MM.1S (cell line): ENCODE data around the gene GOT1.

Experiments
- DNase-seq: peaks from one replicate; pipeline ENCODE4 v3.0.0-alpha.2; 2015
- H2AFZ ChIP-seq: fragments of 300-600 bp; sonication (generic); 2 replicates; pipeline ENCODE4 v1.6.0; 2016; ENCODE audit warnings: antibody characterized with exemption, low read length
- H3F3A ChIP-seq: fragments of 300-600 bp; sonication (generic); 2 replicates; pipeline ENCODE4 v1.6.1; 2016; ENCODE audit warnings: mild to moderate bottlenecking, antibody characterized with exemption, low read length, moderate library complexity, mixed read lengths; ENCODE audit not compliant: insufficient read depth
- H3K27ac ChIP-seq: fragments of 300-600 bp; sonication (generic); 2 replicates; pipeline ENCODE4 v1.5.1; 2016; ENCODE audit warnings: mild to moderate bottlenecking, low read length
- H3K27me3 ChIP-seq: fragments of 300-600 bp; sonication (generic); replicated peaks from 2 replicates; pipeline ENCODE4 v1.6.0; 2016; ENCODE audit warnings: low read length; ENCODE audit not compliant: insufficient read depth
- H3K36me3 ChIP-seq: fragments of 300-600 bp; sonication (generic); replicated peaks from 2 replicates; pipeline ENCODE4 v1.6.1; 2016; ENCODE audit warnings: mild to moderate bottlenecking, low read length, mixed read lengths; ENCODE audit not compliant: insufficient read depth
- H3K4me1 ChIP-seq: fragments of 300-600 bp; sonication (generic); 2 replicates; pipeline ENCODE4 v1.6.1; 2016; ENCODE audit warnings: low read length, mixed read lengths
- H3K4me2 ChIP-seq: fragments of 300-600 bp; sonication (generic); 2 replicates; pipeline ENCODE4 v1.6.0; 2016; ENCODE audit warnings: low read depth, low read length
- H3K4me3 ChIP-seq: fragments of 300-600 bp; sonication (generic); 2 replicates; pipeline ENCODE4 v1.5.1; 2016; ENCODE audit warnings: low read length, mixed read lengths
- H3K79me2 ChIP-seq: fragments of 300-600 bp; sonication (generic); 2 replicates; pipeline ENCODE4 v1.6.1; 2016; ENCODE audit warnings: mixed run types, low read length, mixed read lengths
- H3K9ac ChIP-seq: fragments of 300-600 bp; sonication (generic); 2 replicates; pipeline ENCODE4 v1.6.1; 2016; ENCODE audit warnings: low read length, mixed read lengths
- H3K9me2 ChIP-seq: fragments of 300-600 bp; sonication (generic); replicated peaks from 2 replicates; pipeline ENCODE4 v1.6.1; 2016; ENCODE audit warnings: mild to moderate bottlenecking, low read length, mixed read lengths; ENCODE audit not compliant: insufficient read depth
- H3K9me3 ChIP-seq: fragments of 300-600 bp; sonication (generic); replicated peaks from 2 replicates; pipeline ENCODE4 v1.6.1; 2016; ENCODE audit warnings: mild to moderate bottlenecking, low read length, mixed read lengths; ENCODE audit not compliant: insufficient read depth
- H4K20me1 ChIP-seq: fragments of 300-600 bp; sonication (generic); 2 replicates; pipeline ENCODE4 v1.6.1; 2016; ENCODE audit warnings: mild to moderate bottlenecking, low read length, moderate library complexity, mixed read lengths; ENCODE audit not compliant: insufficient read depth
- EZH2 ChIP-seq: fragments of 300-600 bp; sonication (generic); optimal IDR thresholded peaks from 2 replicates; pipeline ENCODE3; 2017; ENCODE audit warnings: low read depth, mild to moderate bottlenecking, antibody characterized with exemption, low read length, mixed read lengths
- EZH2phosphoT487 ChIP-seq: fragments of 300-600 bp; sonication (generic); IDR thresholded peaks from 2 replicates; pipeline ENCODE4 v1.6.1; 2018; ENCODE audit warnings: antibody characterized with exemption, low read length
- TF ChIP-seq, protein P1 (sequence below): fragments of 300-600 bp; sonication (generic); IDR thresholded peaks from 2 replicates; pipeline ENCODE4 v1.5.1; 2016; ENCODE audit warnings: antibody characterized with exemption, low read length, mixed read lengths

Gene GOT1

DNA sequence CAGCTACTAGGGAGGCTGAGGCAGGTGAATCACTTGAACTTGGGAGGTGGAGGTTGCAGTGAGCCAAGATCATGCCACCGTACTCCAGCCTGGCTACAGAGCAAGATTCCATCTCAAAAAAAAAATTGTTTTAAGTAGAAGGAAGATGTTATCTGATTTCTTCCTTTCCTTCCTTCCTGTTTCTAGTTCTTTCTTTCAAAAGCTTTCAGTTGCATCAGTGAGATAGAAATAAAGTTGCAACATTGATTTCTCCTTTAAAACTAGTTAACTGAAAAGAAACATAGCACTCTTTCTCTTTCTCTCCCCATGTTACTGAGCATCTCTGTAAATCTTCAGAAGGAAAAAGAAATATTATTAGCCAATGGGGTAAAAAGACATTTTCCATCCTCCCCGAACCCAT, 63.8 kb downstream of the GOT1 start:
- H3K9me3 ChIP-seq: no peaks in the 10 kb centered on the region
- TF ChIP-seq, protein P1, sequence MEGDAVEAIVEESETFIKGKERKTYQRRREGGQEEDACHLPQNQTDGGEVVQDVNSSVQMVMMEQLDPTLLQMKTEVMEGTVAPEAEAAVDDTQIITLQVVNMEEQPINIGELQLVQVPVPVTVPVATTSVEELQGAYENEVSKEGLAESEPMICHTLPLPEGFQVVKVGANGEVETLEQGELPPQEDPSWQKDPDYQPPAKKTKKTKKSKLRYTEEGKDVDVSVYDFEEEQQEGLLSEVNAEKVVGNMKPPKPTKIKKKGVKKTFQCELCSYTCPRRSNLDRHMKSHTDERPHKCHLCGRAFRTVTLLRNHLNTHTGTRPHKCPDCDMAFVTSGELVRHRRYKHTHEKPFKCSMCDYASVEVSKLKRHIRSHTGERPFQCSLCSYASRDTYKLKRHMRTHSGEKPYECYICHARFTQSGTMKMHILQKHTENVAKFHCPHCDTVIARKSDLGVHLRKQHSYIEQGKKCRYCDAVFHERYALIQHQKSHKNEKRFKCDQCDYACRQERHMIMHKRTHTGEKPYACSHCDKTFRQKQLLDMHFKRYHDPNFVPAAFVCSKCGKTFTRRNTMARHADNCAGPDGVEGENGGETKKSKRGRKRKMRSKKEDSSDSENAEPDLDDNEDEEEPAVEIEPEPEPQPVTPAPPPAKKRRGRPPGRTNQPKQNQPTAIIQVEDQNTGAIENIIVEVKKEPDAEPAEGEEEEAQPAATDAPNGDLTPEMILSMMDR: no peak
- no peak for TF ChIP-seq EZH2
- TF ChIP-seq EZH2phosphoT487: no peak
- peaks cover 15% of the 10 kb centered on the region for H3K4me1 ChIP-seq
- no peaks in the 10 kb centered on the region for H3K79me2 ChIP-seq
- no peaks in the 10 kb centered on the region for H3F3A ChIP-seq
- peaks cover 35% of the 10 kb centered on the region for H3K27me3 ChIP-seq
- no peak for DNase-seq
- H3K9me2 ChIP-seq: no peaks in the 10 kb centered on the region
- H3K4me3 ChIP-seq: no peak overlapping the region
- no peak overlapping the region for H3K4me2 ChIP-seq
- no peaks in the 10 kb centered on the region for H4K20me1 ChIP-seq
- H3K36me3 ChIP-seq: no peaks in the 10 kb centered on the region
- H3K9ac ChIP-seq: no peak overlapping the region
- no peak overlapping the region for H3K27ac ChIP-seq
- H2AFZ ChIP-seq: no peak overlapping the region

DNA sequence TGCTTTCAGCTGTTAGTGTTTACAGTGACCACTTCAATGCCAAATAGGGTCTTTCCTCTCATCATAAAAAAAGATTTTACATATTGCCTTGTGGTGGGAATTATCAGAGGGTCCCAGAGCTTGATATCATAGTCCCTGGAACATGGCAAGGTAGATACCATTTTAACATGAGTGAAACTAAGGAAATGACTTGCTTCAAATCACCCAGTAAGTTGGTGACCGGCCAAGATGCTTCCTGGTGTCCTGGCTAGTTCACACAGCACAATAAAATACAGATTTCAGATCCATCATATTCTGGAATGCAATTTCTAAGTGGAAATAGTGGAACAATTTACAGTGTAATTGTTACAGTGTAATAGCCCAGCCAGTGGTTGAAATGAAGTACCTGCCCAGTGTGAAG, 64.7 kb downstream of the GOT1 start:
- Histone ChIP-seq H3K4me3 (no peak overlapping the region), H4K20me1 (no peaks in the 10 kb centered on the region), H3K36me3 (no peaks in the 10 kb centered on the region), H3K9ac (no peak overlapping the region), H3K27me3 (peaks cover 32% of the 10 kb centered on the region), H2AFZ (no peak overlapping the region), H3K4me1 (peaks cover 6% of the 10 kb centered on the region), H3K27ac (no peak overlapping the region), H3F3A (no peaks in the 10 kb centered on the region), H3K9me2 (no peaks in the 10 kb centered on the region), H3K79me2 (no peaks in the 10 kb centered on the region), H3K4me2 (no peak overlapping the region), H3K9me3 (no peaks in the 10 kb centered on the region)
- TF ChIP-seq, protein P1: no peak
- no peak for TF ChIP-seq EZH2phosphoT487
- TF ChIP-seq EZH2: no peak
- no peak for DNase-seq

DNA sequence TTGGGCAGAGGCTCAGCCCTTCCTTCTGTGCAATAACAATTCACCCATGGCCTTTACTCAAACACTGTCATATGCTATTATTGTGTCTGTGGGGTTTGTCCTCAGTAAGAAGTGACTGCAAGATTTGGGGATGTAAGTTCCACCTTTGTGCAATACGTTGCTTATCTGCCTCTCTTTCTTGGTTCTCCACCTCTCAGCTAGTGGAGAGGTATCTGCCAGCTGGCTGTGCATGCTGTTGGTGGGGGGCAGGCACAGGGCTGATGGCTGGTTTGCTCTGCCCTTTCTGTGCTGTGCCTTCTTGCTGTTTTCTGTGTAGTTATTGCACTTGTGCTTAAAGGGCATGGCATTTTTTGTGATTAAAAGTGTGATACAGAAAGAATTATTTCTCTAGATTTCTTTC, 65.1 kb downstream of the GOT1 start:
- H4K20me1 ChIP-seq: no peaks in the 10 kb centered on the region
- H3K4me2 ChIP-seq: no peak overlapping the region
- no peaks in the 10 kb centered on the region for H3K9me3 ChIP-seq
- DNase-seq: no peak
- H3K9me2 ChIP-seq: no peaks in the 10 kb centered on the region
- no peaks in the 10 kb centered on the region for H3F3A ChIP-seq
- peaks cover 2% of the 10 kb centered on the region; the same call in 1 of the 2 replicates for H3K4me1 ChIP-seq
- H3K36me3 ChIP-seq: no peaks in the 10 kb centered on the region
- TF ChIP-seq, protein P1: no peak
- TF ChIP-seq EZH2phosphoT487: no peak
- TF ChIP-seq EZH2: no peak
- H3K27me3 ChIP-seq: peaks cover 28% of the 10 kb centered on the region
- H3K27ac ChIP-seq: no peak overlapping the region
- no peak overlapping the region for H2AFZ ChIP-seq
- H3K9ac ChIP-seq: no peak overlapping the region
- H3K79me2 ChIP-seq: no peaks in the 10 kb centered on the region
- H3K4me3 ChIP-seq: no peak overlapping the region
